Esophagus muscularis mucosa (tissue), 4 donors: ENCODE data around the gene C1QTNF1. TPM values are rescaled to one million over a fixed set of nuclear protein-coding genes. Genes with fewer than 3 reads are reported as not detected.

Experiments used
- DNase-seq: peaks from one replicate; pipeline ENCODE4 v3.0.0-alpha.2; 2017; ENCODE audit errors: extremely low spot score
- H3K27ac ChIP-seq, 4 donors: fragments of 200-600 bp; sonication (generic); replicated peaks in 1 of 4; 1 replicate in 3 of 4; 2 replicates in 1 of 4; pipeline ENCODE4 v1.5.1; 2016 to 2019; ENCODE audit warnings: mild to moderate bottlenecking in 1 of 4
- H3K27me3 ChIP-seq, 4 donors: fragments of 200-600 bp; sonication (generic); one replicate each; pipeline versions ENCODE4 v1.5.1 to v1.6.0; 2016 to 2019
- H3K36me3 ChIP-seq, 4 donors: fragments of 200-600 bp; sonication (generic); one replicate each; pipeline ENCODE4 v1.5.1; 2016 to 2019
- H3K4me1 ChIP-seq, 4 donors: fragments of 200-600 bp; sonication (generic); one replicate each; pipeline ENCODE4 v1.5.1; 2016 to 2019
- H3K4me3 ChIP-seq, 4 donors: fragments of 200-600 bp; sonication (generic); 1 replicate in 2 of 4; 2 replicates in 2 of 4; pipeline ENCODE4 v1.5.1; 2016 to 2019; ENCODE audit warnings: mild to moderate bottlenecking in 4 of 4, moderate library complexity in 1 of 4
- H3K9me3 ChIP-seq, 4 donors: fragments of 200-600 bp; sonication (generic); 1 replicate in 3 of 4; 2 replicates in 1 of 4; pipeline ENCODE4 v1.5.1; 2016 to 2019
- CTCF ChIP-seq, 3 experiments: fragments of 200-600 bp in 2 of 3; fragments of 450-650 bp in 1 of 3; sonication (generic) in 2 of 3; IDR thresholded peaks; one replicate each; pipeline ENCODE4 v1.5.1; 2017 to 2019; ENCODE audit warnings: antibody characterized with exemption in 3 of 3, mild to moderate bottlenecking in 2 of 3, moderate library complexity in 1 of 3
- EP300 ChIP-seq: sonication (generic); formaldehyde crosslinking; IDR thresholded peaks from one replicate; pipeline ENCODE4 v1.6.1; 2017; ENCODE audit warnings: antibody characterized with exemption
- POLR2A ChIP-seq: fragments of 450-650 bp; IDR thresholded peaks from one replicate; pipeline ENCODE4 v1.6.1; 2017; ENCODE audit warnings: antibody characterized with exemption, moderate library complexity, mild to moderate bottlenecking, low read depth
- POLR2AphosphoS5 ChIP-seq, 2 donors: sonication (generic); formaldehyde crosslinking; IDR thresholded peaks; one replicate each; pipeline ENCODE4 v1.6.1; 2017; ENCODE audit warnings: antibody characterized with exemption in 2 of 2
- WGBS: methylation state at CpG from one replicate; pipeline ENCODE4 v1.1.5; 2018; 5-methylcytosine and 5-hydroxymethylcytosine counted together
- intact Hi-C: fragments of 100-400 bp; cut with DNase I; formaldehyde crosslinking; loops from one replicate; pipeline ENCODE4 v1.15.1; 2023
- total RNA-seq, 4 donors: library from RNA; depleted of rRNA; stranded (reverse); fragments of >200 nt; gene quantifications; one replicate each; pipeline versions ENCODE4 v1.1.0 to v1.2.1, GENCODE V29; 2016

Gene C1QTNF1
- total RNA-seq, 4 donors from 2014 or later, result 31.1 to 115 (median 70.4) TPM

- Histone ChIP-seq H3K9me3 (no peaks in the 10 kb centered on the region), H3K27ac (no peak overlapping the region), H3K4me1 (peaks cover 0 to 17% (median 11%) of the 10 kb centered on the region in 4 donors), H3K4me3 (no peak overlapping the region), H3K27me3 (peaks cover 0 to 35% (median 0%) of the 10 kb centered on the region in 4 donors), H3K36me3 (peaks cover 5 to 47% (median 41%) of the 10 kb centered on the region in 4 donors)
- TF ChIP-seq POLR2AphosphoS5 (IDR thresholded peaks at IDR 0.05), result no peak
- no peak for TF ChIP-seq CTCF (IDR thresholded peaks at IDR 0.05)
- no peak for TF ChIP-seq POLR2A
- no peak for TF ChIP-seq EP300
- intact Hi-C loops, result no loop called here
- WGBS, result 96% methylated on average over 17 of the region's 26 CpGs
- no peak for DNase-seq
Observed at GRCh38 chr17:79088247-79088996, 64.5 kb downstream of the C1QTNF1 start.

- WGBS, result 69% methylated on average over 6 of the region's 8 CpGs
- no peak for TF ChIP-seq EP300
- no peak for TF ChIP-seq POLR2AphosphoS5 (IDR thresholded peaks at IDR 0.05)
- TF ChIP-seq POLR2A, result no peak
- TF ChIP-seq CTCF (IDR thresholded peaks at IDR 0.05), result no peak
- DNase-seq, result no peak
- peaks cover 0 to 40% (median 0%) of the 10 kb centered on the region in 4 donors for H3K27me3 ChIP-seq
- peaks cover 0 to 17% (median 11%) of the 10 kb centered on the region in 4 donors for H3K4me1 ChIP-seq
- intact Hi-C loops, result no loop called here
- peaks cover 5 to 42% (median 35%) of the 10 kb centered on the region in 4 donors for H3K36me3 ChIP-seq
- H3K27ac ChIP-seq, result no peak overlapping the region
- H3K9me3 ChIP-seq, result no peaks in the 10 kb centered on the region
- H3K4me3 ChIP-seq, result no peak overlapping the region
Observed at GRCh38 chr17:79088997-79089328, 65.0 kb downstream of the C1QTNF1 start.

GRCh38 chr17:79089720-79090442, 65.9 kb downstream of the C1QTNF1 start:
- peaks cover 0 to 17% (median 11%) of the 10 kb centered on the region in 4 donors for H3K4me1 ChIP-seq
- intact Hi-C loops, result no loop called here
- no peaks in the 10 kb centered on the region for H3K9me3 ChIP-seq
- no peak overlapping the region for H3K27ac ChIP-seq
- H3K36me3 ChIP-seq, result peaks cover 5 to 32% (median 26%) of the 10 kb centered on the region in 4 donors
- 78% methylated on average over 23 of the region's 31 CpGs for WGBS
- TF ChIP-seq CTCF (IDR thresholded peaks at IDR 0.05) (no peak), POLR2A (no peak), POLR2AphosphoS5 (IDR thresholded peaks at IDR 0.05) (no peak), EP300 (no peak)
- H3K4me3 ChIP-seq, result no peak overlapping the region
- H3K27me3 ChIP-seq, result peaks cover 0 to 49% (median 0%) of the 10 kb centered on the region in 4 donors
- DNase-seq, result no peak

GRCh38 chr17:79090443-79091225, 66.7 kb downstream of the C1QTNF1 start:
- DNase-seq, result no peak
- Histone ChIP-seq H3K9me3 (no peaks in the 10 kb centered on the region), H3K4me3 (no peak overlapping the region), H3K4me1 (peaks cover 0 to 17% (median 11%) of the 10 kb centered on the region in 4 donors), H3K27me3 (peaks cover 0 to 57% (median 0%) of the 10 kb centered on the region in 4 donors), H3K36me3 (peaks cover 4 to 25% (median 19%) of the 10 kb centered on the region in 4 donors), H3K27ac (no peak overlapping the region)
- WGBS, result 46% methylated on average over 31 of the region's 32 CpGs
- intact Hi-C loops, result no loop called here
- TF ChIP-seq CTCF (IDR thresholded peaks at IDR 0.05) (peak in 1 of 3 experiments; percentile 31), EP300 (no peak)
